CD4-positive, alpha-beta T cell (primary cell): Measurements from ENCODE around the gene UBE2B. TPM values are rescaled to one million over a fixed set of nuclear protein-coding genes. Genes with fewer than 3 reads are reported as not detected.
"Not testable (repeated sequence)": the region's sequence is repeated elsewhere in the genome, so short reads cannot be mapped to it uniquely, and the experiment has no call there.

Experiments
- ATAC-seq: fragments of 200-7000 bp; cut with Tn5 transposase; one replicate; pipeline ENCODE4 v1.10.0; 2022; ENCODE audit warnings: mild to moderate bottlenecking; ENCODE audit not compliant: poor library complexity
- CTCF ChIA-PET: fragments of 350-600 bp; sonication (Branson Sonifier 250); formaldehyde crosslinking; loops from one replicate; lab custom pipeline; 2021; ENCODE audit warnings: antibody characterized with exemption, inconsistent platforms; lab: Charles Lee
- POLR2A ChIA-PET: fragments of 350-600 bp; sonication (Branson Sonifier 250); formaldehyde crosslinking; loops from one replicate; lab custom pipeline; 2021; ENCODE audit warnings: antibody characterized with exemption, inconsistent platforms; lab: Charles Lee
- DNase-seq, 14 experiments: peaks; one replicate each; pipeline ENCODE4 v3.0.0-alpha.2; 2013 to 2020; ENCODE audit warnings: mixed read lengths in 2 of 14
- H3K27ac ChIP-seq, 2 donors: one replicate each; pipeline versions ENCODE4 v1.5.1 to v1.7.0; 2013; ENCODE audit warnings: low read length in 2 of 2, low read depth in 1 of 2, mild to moderate bottlenecking in 1 of 2
- H3K27me3 ChIP-seq, 2 experiments: 1 replicate in 1 of 2; 2 replicates in 1 of 2; pipeline versions ENCODE4 v1.6.1 to v1.7.0; 2013; ENCODE audit warnings: low read length in 2 of 2, control low read depth in 1 of 2, mild to moderate bottlenecking in 1 of 2, moderate library complexity in 1 of 2; ENCODE audit not compliant: insufficient read depth in 2 of 2, control insufficient read depth in 1 of 2
- H3K36me3 ChIP-seq: one replicate; pipeline ENCODE4 v1.6.1; 2013; ENCODE audit warnings: low read length, control low read depth; ENCODE audit not compliant: insufficient read depth
- H3K4me1 ChIP-seq: one replicate; pipeline ENCODE4 v1.6.1; 2013; ENCODE audit warnings: low read length, control low read depth; ENCODE audit not compliant: insufficient read depth
- H3K4me3 ChIP-seq: one replicate; pipeline ENCODE4 v1.5.1; 2013; ENCODE audit warnings: mild to moderate bottlenecking, low read length, moderate library complexity
- H3K9me3 ChIP-seq, 2 experiments: 1 replicate in 1 of 2; 2 replicates in 1 of 2; pipeline versions ENCODE4 v1.6.1 to v1.7.0; 2013; ENCODE audit warnings: low read length in 2 of 2, mild to moderate bottlenecking in 2 of 2, control low read depth in 1 of 2, moderate library complexity in 1 of 2; ENCODE audit not compliant: control insufficient read depth in 1 of 2, insufficient read depth in 1 of 2
- H3K27ac Mint-ChIP-seq: one replicate; pipeline ENCODE4 v1.8.0; 2020; ENCODE audit warnings: mixed read lengths
- H3K27me3 Mint-ChIP-seq: one replicate; pipeline ENCODE4 v1.8.0; 2021; ENCODE audit warnings: mixed read lengths
- H3K36me3 Mint-ChIP-seq: one replicate; pipeline ENCODE4 v1.8.0; 2021; ENCODE audit warnings: low read depth, mixed read lengths
- H3K4me1 Mint-ChIP-seq: one replicate; pipeline ENCODE4 v1.8.0; 2021; ENCODE audit warnings: low read depth, mixed read lengths
- H3K4me3 Mint-ChIP-seq: one replicate; pipeline ENCODE4 v1.8.0; 2020; ENCODE audit warnings: mild to moderate bottlenecking, mixed read lengths
- H3K9me3 Mint-ChIP-seq: one replicate; pipeline ENCODE4 v1.8.0; 2020; ENCODE audit warnings: mixed read lengths
- CTCF ChIP-seq: fragments of 200-600 bp; IDR thresholded peaks from one replicate; pipeline ENCODE4 v1.8.0; 2022; ENCODE audit warnings: antibody characterized with exemption, mild to moderate bottlenecking
- intact Hi-C, 2 experiments: fragments of 100-400 bp; cut with DNase I in 1 of 2; cut with micrococcal nuclease in 1 of 2; formaldehyde crosslinking; loops; one replicate each; pipeline versions ENCODE4 v1.15.1 to v1.9.0; 2023 to 2025; cut with DNase I, micrococcal nuclease
- total RNA-seq, 174 experiments: library from RNA in 2 of 174; stranded (reverse) in 2 of 174; gene quantifications; one replicate each; pipeline ENCODE4 v1.2.3 and lab custom pipeline; 2021 to 2026

UBE2B gene
- total RNA-seq, 2 experiments from 2014 or later, result 225 to 228 TPM

GRCh38 chr5:134345476-134345875 is 25.9 kb upstream of the UBE2B start:
- H3K27me3 ChIP-seq, ATAC-seq, DNase-seq, intact Hi-C loops, H3K4me1 ChIP-seq, CTCF ChIA-PET, H3K27ac ChIP-seq, H3K4me1 Mint-ChIP-seq, H3K4me3 ChIP-seq, H3K36me3 ChIP-seq, POLR2A ChIA-PET, H3K27me3 Mint-ChIP-seq, H3K27ac Mint-ChIP-seq, H3K9me3 ChIP-seq, H3K36me3 Mint-ChIP-seq, H3K9me3 Mint-ChIP-seq, H3K4me3 Mint-ChIP-seq: not testable (repeated sequence)

- no peak overlapping the region for H3K27ac Mint-ChIP-seq
- no peaks in the 10 kb centered on the region for H3K9me3 Mint-ChIP-seq
- H3K27me3 Mint-ChIP-seq, result no peaks in the 10 kb centered on the region
- ChIA-PET POLR2A (no interaction called here), CTCF (no interaction called here)
- ATAC-seq (no peak), DNase-seq (no peak)
- H3K4me1 Mint-ChIP-seq, result no peaks in the 10 kb centered on the region
- no peak for TF ChIP-seq CTCF
- H3K36me3 ChIP-seq, result peaks cover 2% of the 10 kb centered on the region
- H3K36me3 Mint-ChIP-seq, result no peaks in the 10 kb centered on the region
- H3K4me3 Mint-ChIP-seq, result no peak overlapping the region
- no peaks in the 10 kb centered on the region for H3K9me3 ChIP-seq
- no peak overlapping the region for H3K4me3 ChIP-seq
- intact Hi-C loops, result no loop called here
- no peaks in the 10 kb centered on the region for H3K27me3 ChIP-seq
- no peaks in the 10 kb centered on the region for H3K4me1 ChIP-seq
- H3K27ac ChIP-seq, result no peak overlapping the region
Observed at GRCh38 chr5:134345996-134346395, 25.4 kb upstream of the UBE2B start.

GRCh38 chr5:134349463-134349862 is 21.9 kb upstream of the UBE2B start:
- Mint-ChIP-seq H3K4me1 (no peaks in the 10 kb centered on the region), H3K9me3 (no peaks in the 10 kb centered on the region), H3K27me3 (no peaks in the 10 kb centered on the region), H3K36me3 (no peaks in the 10 kb centered on the region), H3K4me3 (no peak overlapping the region), H3K27ac (no peak overlapping the region)
- DNase-seq (no peak), ATAC-seq (no peak)
- intact Hi-C loops, result no loop called here
- CTCF ChIA-PET, result no interaction called here
- POLR2A ChIA-PET, result interaction anchor here (1.3 kb wide), 1 partner anchor 195 kb away, joined by 3 read pairs; no protein-coding TSS in a partner anchor
- no peak overlapping the region for H3K4me3 ChIP-seq
- H3K27ac ChIP-seq, result no peak overlapping the region
- H3K9me3 ChIP-seq, result no peaks in the 10 kb centered on the region
- TF ChIP-seq CTCF, result no peak
- no peaks in the 10 kb centered on the region for H3K4me1 ChIP-seq
- H3K27me3 ChIP-seq, result no peaks in the 10 kb centered on the region
- H3K36me3 ChIP-seq, result peaks cover 2% of the 10 kb centered on the region

GRCh38 chr5:134355681-134356080 is 15.7 kb upstream of the UBE2B start:
- no peaks in the 10 kb centered on the region for H3K4me1 ChIP-seq
- ChIA-PET POLR2A (interaction anchor here (1.1 kb wide), 1 partner anchor 23 kb away, joined by 4 read pairs; no protein-coding TSS in a partner anchor), CTCF (no interaction called here)
- intact Hi-C loops, result no loop called here
- Mint-ChIP-seq H3K36me3 (no peaks in the 10 kb centered on the region), H3K27me3 (no peaks in the 10 kb centered on the region), H3K27ac (no peak overlapping the region), H3K4me3 (no peak overlapping the region), H3K4me1 (no peaks in the 10 kb centered on the region), H3K9me3 (no peaks in the 10 kb centered on the region)
- ATAC-seq (no peak), DNase-seq (no peak)
- H3K27ac ChIP-seq, result no peak overlapping the region
- H3K9me3 ChIP-seq, result no peaks in the 10 kb centered on the region
- H3K36me3 ChIP-seq, result no peaks in the 10 kb centered on the region
- no peak for TF ChIP-seq CTCF
- H3K4me3 ChIP-seq, result no peak overlapping the region
- no peaks in the 10 kb centered on the region for H3K27me3 ChIP-seq
